ENCODE data around the gene GSK3B.
"Not testable (repeated sequence)": the region's sequence is repeated elsewhere in the genome, so short reads cannot be mapped to it uniquely, and the experiment has no call there.

GSK3B gene

GRCh38 chr3:120052677-120053076 is 41.6 kb downstream of the GSK3B start:
- Histone ChIP-seq H3K4me1 (ENCODE audit: control insufficient read depth in 1 of 2, insufficient read depth in 1 of 2, low read depth in 1 of 2, low read length in 1 of 2) (peaks cover 4 to 10% of the 10 kb centered on the region in 2 experiments), H3K27me3 (no peaks in the 10 kb centered on the region), H3K4me3 (ENCODE audit: low read depth in 1 of 2, low read length in 1 of 2) (no peak overlapping the region), H3K36me3 (no peaks in the 10 kb centered on the region), H3K27ac (no peak overlapping the region), H3K9me3 (no peaks in the 10 kb centered on the region)
- no peak for TF ChIP-seq CTCF (IDR thresholded peaks at IDR 0.05)

GRCh38 chr3:120052225-120052624 is 42.0 kb downstream of the GSK3B start:
- no peaks in the 10 kb centered on the region for H3K27me3 ChIP-seq
- no peaks in the 10 kb centered on the region for H3K36me3 ChIP-seq
- TF ChIP-seq CTCF (IDR thresholded peaks at IDR 0.05), result no peak
- no peaks in the 10 kb centered on the region for H3K9me3 ChIP-seq
- H3K4me1 ChIP-seq (ENCODE audit: control insufficient read depth in 1 of 2, insufficient read depth in 1 of 2, low read depth in 1 of 2, low read length in 1 of 2), result peaks cover 4 to 10% of the 10 kb centered on the region in 2 experiments
- peak overlapping the region; percentile 14 for H3K27ac ChIP-seq
- no peak overlapping the region for H3K4me3 ChIP-seq (ENCODE audit: low read depth in 1 of 2, low read length in 1 of 2)

GRCh38 chr3:120051570-120051969 is 42.7 kb downstream of the GSK3B start:
- not testable (repeated sequence) for H3K27me3 ChIP-seq; H3K27ac ChIP-seq; H3K4me3 ChIP-seq (ENCODE audit: low read depth in 1 of 2, low read length in 1 of 2); H3K9me3 ChIP-seq; H3K36me3 ChIP-seq
- peaks cover 4 to 10% of the 10 kb centered on the region in 2 experiments for H3K4me1 ChIP-seq (ENCODE audit: control insufficient read depth in 1 of 2, insufficient read depth in 1 of 2, low read depth in 1 of 2, low read length in 1 of 2)

- Histone ChIP-seq H3K9me3 (no peaks in the 10 kb centered on the region), H3K4me1 (ENCODE audit: control insufficient read depth in 1 of 2, insufficient read depth in 1 of 2, low read depth in 1 of 2, low read length in 1 of 2) (peaks cover 4 to 10% of the 10 kb centered on the region in 2 experiments), H3K27me3 (no peaks in the 10 kb centered on the region), H3K27ac (peak overlapping the region; percentile 19), H3K4me3 (ENCODE audit: low read depth in 1 of 2, low read length in 1 of 2) (no peak overlapping the region), H3K36me3 (no peaks in the 10 kb centered on the region)
- no peak for TF ChIP-seq CTCF (IDR thresholded peaks at IDR 0.05)
These were observed 44.2 kb downstream of the GSK3B start for GRCh38 chr3:120049881-120050539.

- Histone ChIP-seq H3K27me3 (no peaks in the 10 kb centered on the region), H3K9me3 (no peaks in the 10 kb centered on the region), H3K36me3 (no peaks in the 10 kb centered on the region), H3K4me3 (ENCODE audit: low read depth in 1 of 2, low read length in 1 of 2) (no peak overlapping the region), H3K27ac (peak overlapping the region; percentile 16), H3K4me1 (ENCODE audit: control insufficient read depth in 1 of 2, insufficient read depth in 1 of 2, low read depth in 1 of 2, low read length in 1 of 2) (peaks cover 4 to 10% of the 10 kb centered on the region in 2 experiments)
- TF ChIP-seq CTCF (IDR thresholded peaks at IDR 0.05), result no peak
These were observed 45.2 kb downstream of the GSK3B start for GRCh38 chr3:120049072-120049471.

GRCh38 chr3:120048355-120049041 is 45.7 kb downstream of the GSK3B start:
- Histone ChIP-seq H3K4me3 (ENCODE audit: low read depth in 1 of 2, low read length in 1 of 2) (no peak overlapping the region), H3K4me1 (ENCODE audit: control insufficient read depth in 1 of 2, insufficient read depth in 1 of 2, low read depth in 1 of 2, low read length in 1 of 2) (peaks cover 4 to 10% of the 10 kb centered on the region in 2 experiments), H3K36me3 (no peaks in the 10 kb centered on the region), H3K27me3 (no peaks in the 10 kb centered on the region), H3K27ac (no peak overlapping the region), H3K9me3 (no peaks in the 10 kb centered on the region)
- no peak for TF ChIP-seq CTCF (IDR thresholded peaks at IDR 0.05)
